Natural killer cell (primary cell): Measurements from ENCODE around the gene BMF. TPM values are rescaled to one million over a fixed set of nuclear protein-coding genes. Genes with fewer than 3 reads are reported as not detected.

Experiments used
- ATAC-seq, 3 donors: fragments of 150-1000 bp in 2 of 3; fragments of 200-7000 bp in 1 of 3; cut with Tn5 transposase; 1 replicate in 1 of 3; 2 replicates in 2 of 3; pipeline ENCODE4 v1.10.0; 2021; ENCODE audit warnings: mild to moderate bottlenecking in 2 of 3, moderate library complexity in 2 of 3
- DNase-seq, 2 donors: peaks; one replicate each; pipeline versions ENCODE4 v3.0.0 to v3.0.0-alpha.2; 2013 to 2021; ENCODE audit warnings: mixed read lengths in 1 of 2
- H3K27ac ChIP-seq: one replicate; pipeline ENCODE4 v1.5.1; 2013; ENCODE audit warnings: mild to moderate bottlenecking, low read length
- H3K27me3 ChIP-seq: one replicate; pipeline ENCODE4 v1.6.1; 2013; ENCODE audit warnings: low read length; ENCODE audit not compliant: control insufficient read depth, insufficient read depth
- H3K36me3 ChIP-seq: one replicate; pipeline ENCODE4 v1.6.1; 2013; ENCODE audit warnings: low read length; ENCODE audit not compliant: control insufficient read depth, insufficient read depth
- H3K4me1 ChIP-seq: one replicate; pipeline ENCODE4 v1.6.1; 2013; ENCODE audit warnings: low read length; ENCODE audit not compliant: control insufficient read depth, insufficient read depth
- H3K4me3 ChIP-seq: one replicate; pipeline ENCODE4 v1.5.1; 2013; ENCODE audit warnings: low read length
- H3K9me3 ChIP-seq: one replicate; pipeline ENCODE4 v1.6.1; 2013; ENCODE audit warnings: low read length; ENCODE audit not compliant: control insufficient read depth, insufficient read depth
- H3K27ac Mint-ChIP-seq, 2 donors: one replicate each; pipeline ENCODE4 v1.8.0; 2022; ENCODE audit warnings: mild to moderate bottlenecking in 2 of 2, mixed read lengths in 2 of 2, moderate library complexity in 1 of 2
- H3K27me3 Mint-ChIP-seq, 2 donors: one replicate each; pipeline ENCODE4 v1.8.0; 2022; ENCODE audit warnings: low read depth in 2 of 2, mixed read lengths in 2 of 2
- H3K36me3 Mint-ChIP-seq: one replicate; pipeline ENCODE4 v1.8.0; 2022; ENCODE audit warnings: mixed read lengths
- H3K4me1 Mint-ChIP-seq, 2 donors: one replicate each; pipeline ENCODE4 v1.8.0; 2022; ENCODE audit warnings: mixed read lengths in 2 of 2
- H3K4me3 Mint-ChIP-seq: one replicate; pipeline ENCODE4 v1.8.0; 2022; ENCODE audit warnings: mild to moderate bottlenecking, moderate library complexity, mixed read lengths
- H3K9me3 Mint-ChIP-seq, 2 donors: one replicate each; pipeline ENCODE4 v1.8.0; 2022; ENCODE audit warnings: mixed read lengths in 2 of 2
- WGBS: methylation state at CpG from one replicate; pipeline ENCODE4 v1.1.7; 2013; ENCODE audit warnings: missing lambda C conversion rate; ENCODE audit not compliant: insufficient coverage; 5-methylcytosine and 5-hydroxymethylcytosine counted together
- intact Hi-C: fragments of 100-400 bp; cut with micrococcal nuclease; formaldehyde crosslinking; loops from one replicate; pipeline ENCODE4 v1.14.2; 2022
- total RNA-seq, 4 donors: library from RNA; stranded (reverse); fragments of 120-200 nt in 1 of 4; gene quantifications; one replicate each; pipeline versions ENCODE4 v1.2.3 to v1.2.4, GENCODE V29; 2013 to 2022
- TF ChIP-seq, protein P1 (sequence below): fragments of 200-600 bp; IDR thresholded peaks from one replicate; pipeline ENCODE4 v1.8.0; 2022; ENCODE audit warnings: antibody characterized with exemption

Gene BMF
- total RNA-seq, 3 donors from 2014 or later (not counting 1 experiment from before 2014, with no cell fraction given): 7.6 to 10.5 (median 9.8) TPM

GRCh38 chr15:40044717-40045571 lies 63.7 kb downstream of the BMF start:
- ATAC-seq: peak; percentile 91 to 97 (median 94)
- H3K27me3 Mint-ChIP-seq: no peaks in the 10 kb centered on the region
- H3K9me3 ChIP-seq: no peaks in the 10 kb centered on the region
- peak; percentile 75 to 90 for DNase-seq
- H3K4me1 ChIP-seq: peaks cover 43% of the 10 kb centered on the region
- H3K36me3 ChIP-seq: no peaks in the 10 kb centered on the region
- peaks cover 29 to 46% of the 10 kb centered on the region in 2 donors for H3K4me1 Mint-ChIP-seq
- intact Hi-C loops: loop anchor here (1.0 to 5.0 kb wide), 2 partner anchors 62 to 229 kb away; partner anchors contain the start of gene BMF
- no peaks in the 10 kb centered on the region for H3K36me3 Mint-ChIP-seq
- no peaks in the 10 kb centered on the region for H3K9me3 Mint-ChIP-seq
- H3K27ac Mint-ChIP-seq: peak overlapping the region; percentile 60 to 83
- 8% methylated on average over 22 of the region's 22 CpGs for WGBS
- peak overlapping the region; percentile 45 for H3K4me3 Mint-ChIP-seq
- H3K4me3 ChIP-seq: no peak overlapping the region
- H3K27ac ChIP-seq: no peak overlapping the region
- H3K27me3 ChIP-seq: no peaks in the 10 kb centered on the region
- TF ChIP-seq, protein P1, sequence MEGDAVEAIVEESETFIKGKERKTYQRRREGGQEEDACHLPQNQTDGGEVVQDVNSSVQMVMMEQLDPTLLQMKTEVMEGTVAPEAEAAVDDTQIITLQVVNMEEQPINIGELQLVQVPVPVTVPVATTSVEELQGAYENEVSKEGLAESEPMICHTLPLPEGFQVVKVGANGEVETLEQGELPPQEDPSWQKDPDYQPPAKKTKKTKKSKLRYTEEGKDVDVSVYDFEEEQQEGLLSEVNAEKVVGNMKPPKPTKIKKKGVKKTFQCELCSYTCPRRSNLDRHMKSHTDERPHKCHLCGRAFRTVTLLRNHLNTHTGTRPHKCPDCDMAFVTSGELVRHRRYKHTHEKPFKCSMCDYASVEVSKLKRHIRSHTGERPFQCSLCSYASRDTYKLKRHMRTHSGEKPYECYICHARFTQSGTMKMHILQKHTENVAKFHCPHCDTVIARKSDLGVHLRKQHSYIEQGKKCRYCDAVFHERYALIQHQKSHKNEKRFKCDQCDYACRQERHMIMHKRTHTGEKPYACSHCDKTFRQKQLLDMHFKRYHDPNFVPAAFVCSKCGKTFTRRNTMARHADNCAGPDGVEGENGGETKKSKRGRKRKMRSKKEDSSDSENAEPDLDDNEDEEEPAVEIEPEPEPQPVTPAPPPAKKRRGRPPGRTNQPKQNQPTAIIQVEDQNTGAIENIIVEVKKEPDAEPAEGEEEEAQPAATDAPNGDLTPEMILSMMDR: peak; percentile 78

DNA sequence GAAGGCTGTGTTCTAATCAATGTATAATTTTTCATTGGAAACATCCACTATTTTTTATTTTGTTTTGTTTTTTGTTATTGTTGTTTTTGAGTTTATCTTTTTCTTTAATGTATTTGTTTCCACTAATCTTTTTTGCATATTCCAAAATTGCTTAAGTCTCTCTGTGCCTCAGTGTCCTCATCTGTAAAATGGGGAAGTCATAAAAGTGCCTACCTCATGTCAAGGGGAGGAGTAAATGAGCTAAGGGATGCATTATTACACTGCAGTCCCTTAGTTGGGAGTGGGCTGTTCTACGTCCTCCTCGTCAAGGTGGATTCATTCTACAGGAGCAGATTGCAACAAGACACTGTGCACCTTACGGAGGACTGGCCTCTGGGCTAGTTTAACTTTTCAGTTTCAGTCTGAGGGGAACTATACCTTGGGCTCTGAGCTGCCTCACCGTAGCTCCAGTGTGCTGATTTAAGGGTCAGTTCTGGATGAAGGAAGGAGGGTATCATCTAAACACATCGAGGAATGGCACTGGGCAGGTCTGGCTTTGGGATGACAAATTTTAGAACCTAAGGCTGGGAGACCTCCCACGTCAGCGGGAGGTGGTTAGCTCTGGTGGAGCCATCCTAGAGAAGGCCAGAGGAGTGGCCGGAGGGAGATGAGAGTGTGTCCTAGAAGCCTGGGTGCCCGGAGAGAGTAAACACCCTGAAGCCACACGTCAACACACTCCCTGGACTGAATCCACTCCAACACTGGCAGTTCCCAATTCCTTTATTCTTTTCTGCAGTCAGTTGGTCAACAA lies 64.6 kb downstream of the BMF start:
- H3K9me3 Mint-ChIP-seq: no peaks in the 10 kb centered on the region
- Histone ChIP-seq H3K27me3 (no peaks in the 10 kb centered on the region), H3K4me1 (peaks cover 45% of the 10 kb centered on the region), H3K36me3 (no peaks in the 10 kb centered on the region), H3K4me3 (no peak overlapping the region), H3K27ac (no peak overlapping the region), H3K9me3 (no peaks in the 10 kb centered on the region)
- peaks cover 26 to 44% of the 10 kb centered on the region in 2 donors for H3K4me1 Mint-ChIP-seq
- peak overlapping the region in 1 of 2 donors; percentile 83 for H3K27ac Mint-ChIP-seq
- no peaks in the 10 kb centered on the region for H3K36me3 Mint-ChIP-seq
- intact Hi-C loops: no loop called here
- ATAC-seq (no peak), DNase-seq (no peak)
- no peak overlapping the region for H3K4me3 Mint-ChIP-seq
- 95% methylated on average over 10 of the region's 10 CpGs for WGBS
- TF ChIP-seq, protein P1: no peak
- no peaks in the 10 kb centered on the region for H3K27me3 Mint-ChIP-seq

- H3K9me3 Mint-ChIP-seq: no peaks in the 10 kb centered on the region
- peaks cover 41% of the 10 kb centered on the region for H3K4me1 ChIP-seq
- no peak overlapping the region for H3K27ac Mint-ChIP-seq
- no peak for ATAC-seq
- no peak overlapping the region for H3K27ac ChIP-seq
- H3K36me3 ChIP-seq: no peaks in the 10 kb centered on the region
- H3K36me3 Mint-ChIP-seq: no peaks in the 10 kb centered on the region
- WGBS: 95% methylated on average over 5 of the region's 5 CpGs
- TF ChIP-seq, protein P1: no peak
- DNase-seq: no peak
- intact Hi-C loops: no loop called here
- peaks cover 29 to 44% of the 10 kb centered on the region in 2 donors for H3K4me1 Mint-ChIP-seq
- no peaks in the 10 kb centered on the region for H3K27me3 Mint-ChIP-seq
- H3K4me3 ChIP-seq: no peak overlapping the region
- H3K27me3 ChIP-seq: no peaks in the 10 kb centered on the region
- H3K4me3 Mint-ChIP-seq: no peak overlapping the region
- no peaks in the 10 kb centered on the region for H3K9me3 ChIP-seq
Observed at GRCh38 chr15:40042791-40043320, 65.8 kb downstream of the BMF start.
